GM12878 (cell line): ENCODE results near the gene NHEJ1. TPM values are rescaled to one million over a fixed set of nuclear protein-coding genes. Genes with fewer than 3 reads are reported as not detected.

Source experiments
- ATAC-seq: fragments of 200-7000 bp; cut with Tn5 transposase; 3 replicates; pipeline ENCODE4 v1.9.1; 2020; ENCODE audit warnings: mild to moderate bottlenecking, moderate library complexity
- BruUV-seq: library from RNA; stranded (reverse); fragments of 400-500 nt; replicated peaks from 2 replicates; lab custom pipeline; 2021; lab: Mats Ljungman, UMichigan
- CTCF ChIA-PET: fragments of 300-600 bp; sonication (Branson Sonifier 250); formaldehyde crosslinking; extraction: SDS; loops from one replicate; lab custom pipeline; 2021; ENCODE audit warnings: inconsistent platforms; lab: Yijun Ruan, JAX
- POLR2A ChIA-PET: fragments of 350-600 bp; formaldehyde crosslinking; extraction: SDS; loops from one replicate; lab custom pipeline; 2021; ENCODE audit warnings: inconsistent platforms; lab: Charles Lee
- RAD21 ChIA-PET: fragments of 300-600 bp; sonication (Branson Sonifier 250); formaldehyde crosslinking; loops from one replicate; lab custom pipeline; 2023; ENCODE audit warnings: antibody characterized with exemption; ENCODE audit not compliant: unreplicated experiment; lab: Charles Lee
- SMC1A ChIA-PET: fragments of 300-600 bp; sonication (Branson Sonifier 250); formaldehyde crosslinking; loops from one replicate; lab custom pipeline; 2023; ENCODE audit not compliant: unreplicated experiment, uncharacterized antibody; lab: Charles Lee
- DNase-seq: peaks from one replicate; pipeline ENCODE4 v3.0.0-alpha.2; 2011; ENCODE audit warnings: low read depth, low spot score
- FAIRE-seq: peaks from 3 replicates; lab custom pipeline; 2011; peaks lifted over from hg19 to GRCh38; lab: Jason Lieb, UNC
- H2AFZ ChIP-seq: 2 replicates; pipeline ENCODE4 v1.6.0; 2011; ENCODE audit warnings: low read depth, low read length, control low read depth; ENCODE audit not compliant: control insufficient read depth
- H3K27ac ChIP-seq: 2 replicates; pipeline ENCODE4 v1.5.1; 2011; ENCODE audit warnings: control low read depth; ENCODE audit not compliant: control insufficient read depth, insufficient read depth
- H3K27me3 ChIP-seq, 2 experiments: replicated peaks in 1 of 2; 2 replicates each; pipeline versions ENCODE4 v1.6.0 to v1.6.1; 2011; ENCODE audit warnings: low read length in 1 of 2; ENCODE audit not compliant: control insufficient read depth in 2 of 2, insufficient read depth in 2 of 2
- H3K36me3 ChIP-seq, 2 experiments: 2 replicates each; pipeline ENCODE4 v1.5.1; 2011; ENCODE audit warnings: low read length in 1 of 2; ENCODE audit not compliant: control insufficient read depth in 2 of 2, insufficient read depth in 2 of 2
- H3K4me1 ChIP-seq: 2 replicates; pipeline ENCODE4 v1.6.1; 2011; ENCODE audit warnings: mild to moderate bottlenecking, low read length, moderate library complexity, mixed read lengths; ENCODE audit not compliant: control insufficient read depth, insufficient read depth
- H3K4me2 ChIP-seq: 2 replicates; pipeline ENCODE4 v1.6.0; 2011; ENCODE audit warnings: control low read depth; ENCODE audit not compliant: control insufficient read depth, insufficient read depth
- H3K4me3 ChIP-seq: fragments of 200-600 bp; sonication (generic); 2 replicates; pipeline ENCODE4 v1.5.1; 2016
- H3K79me2 ChIP-seq: 2 replicates; pipeline ENCODE4 v1.6.0; 2011; ENCODE audit warnings: low read length; ENCODE audit not compliant: control insufficient read depth, insufficient read depth
- H3K9ac ChIP-seq: 2 replicates; pipeline ENCODE4 v1.8.0; 2011; ENCODE audit warnings: low read length, control low read depth, mixed read lengths; ENCODE audit not compliant: control insufficient read depth, insufficient read depth
- H3K9me3 ChIP-seq: replicated peaks from 3 replicates; pipeline ENCODE4 v1.5.1; 2011; ENCODE audit warnings: mild to moderate bottlenecking, low read length; ENCODE audit not compliant: control insufficient read depth, insufficient read depth
- H4K20me1 ChIP-seq: 2 replicates; pipeline ENCODE4 v1.6.0; 2011; ENCODE audit not compliant: control insufficient read depth, insufficient read depth
- BACH1 ChIP-seq: fragments of 450-650 bp; IDR thresholded peaks from 2 replicates; pipeline ENCODE4 v1.6.1; 2017; ENCODE audit warnings: mild to moderate bottlenecking, borderline replicate concordance
- EP300 ChIP-seq, 2 experiments: fragments of 150-350 bp in 1 of 2; IDR thresholded peaks; 2 replicates each; pipeline ENCODE4 v1.6.1; 2011 to 2012; ENCODE audit warnings: low read depth in 2 of 2, low read length in 2 of 2, borderline replicate concordance in 1 of 2, improper control_type of control experiment in 1 of 2, inconsistent platforms in 1 of 2; ENCODE audit not compliant: control insufficient read depth in 1 of 2
- NRF1 ChIP-seq: conservative IDR thresholded peaks from 2 replicates; pipeline ENCODE4 v1.6.1; 2011; ENCODE audit warnings: mild to moderate bottlenecking, low read depth, low read length, improper control_type of control experiment
- RUNX3 ChIP-seq: IDR thresholded peaks from 2 replicates; pipeline ENCODE4 v1.6.1; 2012; ENCODE audit warnings: low read length, inconsistent platforms
- ZBTB40 ChIP-seq: fragments of 450-650 bp; IDR thresholded peaks from 2 replicates; pipeline ENCODE4 v1.6.1; 2016; ENCODE audit warnings: mild to moderate bottlenecking, moderate library complexity, borderline replicate concordance
- WGBS: methylation state at CpG from one replicate; pipeline ENCODE4 v1.1.6; 2016; ENCODE audit warnings: low lambda C conversion rate; ENCODE audit not compliant: insufficient replicate concordance, insufficient coverage; ENCODE audit errors: missing lambda C conversion rate; 5-methylcytosine and 5-hydroxymethylcytosine counted together
- in situ Hi-C: fragments of 300-500 bp; cut with MboI; formaldehyde crosslinking; loops from 9 replicates; pipeline ENCODE4 v1.14.3; 2018; ENCODE audit warnings: mixed read lengths
- intact Hi-C: fragments of 100-400 bp; cut with micrococcal nuclease; formaldehyde crosslinking; loops from one replicate; pipeline ENCODE4 v1.14.2; 2022; ENCODE audit not compliant: unreplicated experiment
- polyA plus RNA-seq, 11 experiments: library from polyadenylated mRNA; depleted of rRNA in 4 of 11; unstranded in 6 of 11; stranded (reverse) in 5 of 11; fragments of >200 nt; fragmentation: Nextera tagmentation in 4 of 11; fragmentation: Illumina TruSeq in 1 of 11; extraction: Ambion mirVana in 4 of 11; extraction: Trizol in 1 of 11; gene quantifications; 1 replicate in 1 of 11; 2 replicates in 10 of 11; pipeline versions ENCODE4 v1.2.1 to v1.2.3, GENCODE V29; 2011 to 2016; ENCODE audit warnings: inconsistent platforms in 2 of 11, missing spikeins in 2 of 11, low read depth in 1 of 11
- total RNA-seq, 4 experiments: library from RNA; depleted of rRNA in 3 of 4; stranded (reverse); fragments of >200 nt in 3 of 4; fragmentation: Illumina TruSeq in 1 of 4; extraction: Trizol in 1 of 4; gene quantifications; 2 replicates each; pipeline versions ENCODE4 v1.2.1 to v1.2.3, GENCODE V29; 2013 to 2021

Gene NHEJ1
- total and polyA plus RNA-seq, 10 of the 15 experiments (the other 5 are each of a cell fraction or from before 2014, with no cell fraction given), result 11.8 to 20.2 (median 17.0) TPM

GRCh38 chr2:219027511-219028055 is 133.0 kb downstream of the NHEJ1 start:
- Histone ChIP-seq H3K27me3 (peaks cover 0 to 1% of the 10 kb centered on the region in 2 experiments; a peak in 2 of 4 replicates), H2AFZ (no peak overlapping the region), H3K9ac (no peak overlapping the region), H3K79me2 (no peaks in the 10 kb centered on the region), H4K20me1 (no peaks in the 10 kb centered on the region), H3K36me3 (no peaks in the 10 kb centered on the region), H3K27ac (no peak overlapping the region), H3K4me2 (no peak overlapping the region), H3K4me3 (no peak overlapping the region), H3K9me3 (no peaks in the 10 kb centered on the region), H3K4me1 (no peaks in the 10 kb centered on the region)
- TF ChIP-seq ZBTB40, result no peak
- TF ChIP-seq BACH1, result no peak
- TF ChIP-seq RUNX3, result no peak
- no peak for TF ChIP-seq EP300 (IDR thresholded peaks at IDR 0.05; ENCODE audit: borderline replicate concordance in 1 of 2, control insufficient read depth in 1 of 2, low read depth in 2 of 2, low read length in 2 of 2)
- no peak for TF ChIP-seq NRF1
- no peak for ATAC-seq
- CTCF ChIA-PET, result interaction anchor here (0.5 to 6.6 kb wide), 9 partner anchors 8 to 226 kb away, joined by 3 to 100 read pairs (median 3); no protein-coding TSS in a partner anchor
- intact Hi-C loops (no loop called here), in situ Hi-C loops (no loop called here)
- DNase-seq, result no peak
- no TSS peak for BruUV-seq
- SMC1A ChIA-PET, result interaction anchor here (0.6 to 1.4 kb wide), 7 partner anchors 24 to 717 kb away, joined by 3 to 4 read pairs (median 4); no protein-coding TSS in a partner anchor
- 50% methylated on average over 22 of the region's 22 CpGs for WGBS
- RAD21 ChIA-PET, result interaction anchor here (1.0 to 1.2 kb wide), 2 partner anchors 127 kb away, joined by 3 to 4 read pairs; no protein-coding TSS in a partner anchor
- no peak for FAIRE-seq
- POLR2A ChIA-PET, result no interaction called here
